Psoas muscle (tissue), 8 donors: ENCODE results near the gene FOXP4. TPM values are rescaled to one million over a fixed set of nuclear protein-coding genes. Genes with fewer than 3 reads are reported as not detected.

Experiments used
- ATAC-seq, 4 donors: fragments of 200-7000 bp; cut with Tn5 transposase; one replicate each; pipeline ENCODE4 v1.9.1; 2020; ENCODE audit warnings: moderate library complexity in 3 of 4, mild to moderate bottlenecking in 2 of 4
- DNase-seq, 2 donors: peaks; one replicate each; pipeline ENCODE4 v3.0.0-alpha.2; 2020
- H3K27ac ChIP-seq: fragments of 200-600 bp; one replicate; pipeline ENCODE4 v1.8.0; 2022
- H3K27me3 ChIP-seq, 3 donors: fragments of 200-600 bp in 1 of 3; one replicate each; pipeline versions ENCODE4 v1.6.1 to v1.8.0; 2013 to 2022; ENCODE audit warnings: low read length in 2 of 3, mild to moderate bottlenecking in 2 of 3, moderate library complexity in 1 of 3; ENCODE audit not compliant: insufficient read depth in 3 of 3
- H3K36me3 ChIP-seq, 2 donors: fragments of 200-600 bp in 1 of 2; one replicate each; pipeline versions ENCODE4 v1.6.1 to v1.8.0; 2013 to 2022; ENCODE audit warnings: low read depth in 1 of 2, mild to moderate bottlenecking in 1 of 2, moderate library complexity in 1 of 2; ENCODE audit not compliant: insufficient read depth in 1 of 2
- H3K4me1 ChIP-seq: fragments of 200-600 bp; one replicate; pipeline ENCODE4 v1.8.0; 2022
- H3K4me3 ChIP-seq: fragments of 200-600 bp; one replicate; pipeline ENCODE4 v1.8.0; 2022; ENCODE audit warnings: mild to moderate bottlenecking
- H3K9me3 ChIP-seq: fragments of 200-600 bp; one replicate; pipeline ENCODE4 v1.8.0; 2022
- WGBS, 3 donors: extraction: QIAGEN DNeasy Blood & Tissue Kit; methylation state at CpG; one replicate each; pipeline versions ENCODE4 v1.1.6 to v1.1.7; 2013; 5-methylcytosine and 5-hydroxymethylcytosine counted together
- intact Hi-C, 2 donors: fragments of 100-400 bp; cut with DNase I; formaldehyde crosslinking; loops; one replicate each; pipeline versions ENCODE4 v1.11.0 to v1.14.2; 2022
- polyA plus RNA-seq, 3 donors: library from polyadenylated mRNA; stranded (reverse); fragments of 200-250 nt; gene quantifications; one replicate each; pipeline ENCODE4 v1.2.3, GENCODE V29; 2013
- total RNA-seq, 4 donors: library from RNA; stranded (reverse); fragmentation: NEBNext Ultra II Directional in 2 of 4; extraction: Animal tissue kit (Norgen Biotek cat#: 25700) in 2 of 4; gene quantifications; one replicate each; pipeline versions ENCODE4 v1.2.1 to v1.2.4, GENCODE V29; 2021 to 2023
- TF ChIP-seq, protein P1 (sequence below): fragments of 200-600 bp; IDR thresholded peaks from one replicate; pipeline ENCODE4 v1.8.0; 2022; ENCODE audit warnings: antibody characterized with exemption
- donor health status: healthy with polysubstance abuse.
- donor health status: DM: no; HTN: no; CAD: no; lungs with moderate emphysema.
- donor health status: Bipolar disorder and iron deficiency.
- donor health status: healthy.
- donor health status: DM: yes; HTN: yes; CAD: no.
- donor health status: DM: no; HTN: no; CAD: no.
- donor health status: DM: no; HTN: no; CAD: no.
- donor health status: DM: yes; HTN: yes; CAD: no.

FOXP4 gene
- total and polyA plus RNA-seq, 7 donors: 4.6 to 12.2 (median 7.5) TPM

DNA sequence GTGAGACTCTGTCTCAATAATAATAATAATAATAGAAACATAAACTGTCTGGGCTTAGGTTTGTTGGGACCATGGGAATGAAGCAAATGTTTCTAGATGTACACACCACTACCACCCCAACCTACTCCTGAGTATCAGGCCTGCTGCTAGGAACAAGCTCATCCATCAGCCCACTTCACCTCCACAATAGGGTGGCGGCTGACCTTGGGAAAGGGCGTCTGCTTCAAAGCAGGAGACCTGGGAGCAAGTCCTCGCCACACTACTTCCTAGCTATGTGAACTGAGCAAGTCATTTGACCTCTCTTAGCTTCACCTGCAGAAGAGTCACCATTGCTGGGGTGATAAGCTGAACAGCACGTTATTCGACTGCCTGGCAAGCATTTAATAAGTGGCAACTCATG, 3.1 kb upstream of the FOXP4 start:
- ATAC-seq (no peak), DNase-seq (no peak)
- TF ChIP-seq, protein P1, sequence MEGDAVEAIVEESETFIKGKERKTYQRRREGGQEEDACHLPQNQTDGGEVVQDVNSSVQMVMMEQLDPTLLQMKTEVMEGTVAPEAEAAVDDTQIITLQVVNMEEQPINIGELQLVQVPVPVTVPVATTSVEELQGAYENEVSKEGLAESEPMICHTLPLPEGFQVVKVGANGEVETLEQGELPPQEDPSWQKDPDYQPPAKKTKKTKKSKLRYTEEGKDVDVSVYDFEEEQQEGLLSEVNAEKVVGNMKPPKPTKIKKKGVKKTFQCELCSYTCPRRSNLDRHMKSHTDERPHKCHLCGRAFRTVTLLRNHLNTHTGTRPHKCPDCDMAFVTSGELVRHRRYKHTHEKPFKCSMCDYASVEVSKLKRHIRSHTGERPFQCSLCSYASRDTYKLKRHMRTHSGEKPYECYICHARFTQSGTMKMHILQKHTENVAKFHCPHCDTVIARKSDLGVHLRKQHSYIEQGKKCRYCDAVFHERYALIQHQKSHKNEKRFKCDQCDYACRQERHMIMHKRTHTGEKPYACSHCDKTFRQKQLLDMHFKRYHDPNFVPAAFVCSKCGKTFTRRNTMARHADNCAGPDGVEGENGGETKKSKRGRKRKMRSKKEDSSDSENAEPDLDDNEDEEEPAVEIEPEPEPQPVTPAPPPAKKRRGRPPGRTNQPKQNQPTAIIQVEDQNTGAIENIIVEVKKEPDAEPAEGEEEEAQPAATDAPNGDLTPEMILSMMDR: no peak
- H3K27me3 ChIP-seq: no peaks in the 10 kb centered on the region
- H3K27ac ChIP-seq: no peak overlapping the region
- no peaks in the 10 kb centered on the region for H3K9me3 ChIP-seq
- WGBS, 3 donors: 90 to 91% (median 91%) methylated on average over 5 of the region's 5 CpGs
- peaks cover 11% of the 10 kb centered on the region for H3K4me1 ChIP-seq
- intact Hi-C loops: no loop called here
- H3K36me3 ChIP-seq: no peaks in the 10 kb centered on the region
- no peak overlapping the region for H3K4me3 ChIP-seq

DNA sequence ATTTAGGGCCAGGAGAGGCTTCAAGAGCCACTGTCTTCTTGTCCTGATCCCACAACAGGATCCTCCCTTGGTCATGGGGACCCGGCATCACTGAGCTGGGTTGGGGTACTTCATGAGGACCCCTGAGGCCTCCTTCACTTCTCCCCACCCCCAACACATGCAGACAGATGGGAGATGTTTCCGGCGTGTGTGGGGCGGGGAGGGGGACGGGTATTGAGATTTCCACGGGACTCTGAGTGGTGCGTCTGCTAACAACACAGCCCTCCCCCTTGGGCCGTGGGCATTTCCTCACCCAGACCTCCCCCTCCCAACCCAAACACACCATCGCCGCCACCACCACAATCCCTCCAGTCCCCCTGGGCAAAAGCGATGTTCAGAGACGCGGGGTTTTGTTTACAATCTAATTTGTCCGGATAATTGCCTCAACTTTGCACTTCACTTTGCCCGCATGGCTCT, 906 bp upstream of the FOXP4 start:
- 23 to 25% (median 24%) methylated on average over 15 of the region's 15 CpGs for whole genome bisulfite sequencing, 3 donors
- no peak for ATAC-seq
- Histone ChIP-seq H3K27ac (no peak overlapping the region), H3K27me3 (no peaks in the 10 kb centered on the region), H3K4me1 (peaks cover 18% of the 10 kb centered on the region), H3K36me3 (no peaks in the 10 kb centered on the region), H3K4me3 (peak overlapping the region; percentile 82), H3K9me3 (no peaks in the 10 kb centered on the region)
- no peak for DNase-seq
- TF ChIP-seq, protein P1: no peak
- intact Hi-C loops: no loop called here

DNA sequence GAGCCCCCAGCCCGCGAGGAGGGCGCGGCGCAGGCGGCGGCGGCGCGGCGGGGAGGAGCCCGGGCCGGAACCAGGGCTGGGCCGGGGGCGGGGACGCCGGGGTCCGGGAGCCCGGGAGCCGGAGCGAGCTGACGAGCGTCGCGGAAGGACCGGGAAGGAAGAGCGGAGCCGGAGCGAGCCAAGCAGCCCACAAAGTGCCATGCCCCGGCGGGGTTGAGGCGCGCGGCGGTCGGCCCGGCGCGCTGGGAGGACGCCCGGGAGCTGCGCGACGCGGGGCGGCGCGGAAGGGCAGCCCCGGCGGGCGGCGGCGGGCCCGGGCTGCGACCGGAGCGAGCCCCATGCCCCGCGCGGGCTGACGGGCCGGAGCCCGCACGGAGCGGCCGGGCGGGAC, 289 bp downstream of the FOXP4 start:
- H3K4me3 ChIP-seq: peak overlapping the region; percentile 82
- intact Hi-C loops: no loop called here
- no peak for DNase-seq
- peak overlapping the region; percentile 79 for H3K27ac ChIP-seq
- ATAC-seq: peak; percentile 23 to 33 (median 24)
- peaks cover 23% of the 10 kb centered on the region for H3K4me1 ChIP-seq
- H3K9me3 ChIP-seq: no peaks in the 10 kb centered on the region
- no peaks in the 10 kb centered on the region for H3K27me3 ChIP-seq
- 0 to 2% (median 1%) methylated on average over 1 to 67 of the region's 67 CpGs for WGBS, 3 donors
- H3K36me3 ChIP-seq: peaks cover 0 to 5% of the 10 kb centered on the region in 2 donors
- TF ChIP-seq, protein P1: no peak

DNA sequence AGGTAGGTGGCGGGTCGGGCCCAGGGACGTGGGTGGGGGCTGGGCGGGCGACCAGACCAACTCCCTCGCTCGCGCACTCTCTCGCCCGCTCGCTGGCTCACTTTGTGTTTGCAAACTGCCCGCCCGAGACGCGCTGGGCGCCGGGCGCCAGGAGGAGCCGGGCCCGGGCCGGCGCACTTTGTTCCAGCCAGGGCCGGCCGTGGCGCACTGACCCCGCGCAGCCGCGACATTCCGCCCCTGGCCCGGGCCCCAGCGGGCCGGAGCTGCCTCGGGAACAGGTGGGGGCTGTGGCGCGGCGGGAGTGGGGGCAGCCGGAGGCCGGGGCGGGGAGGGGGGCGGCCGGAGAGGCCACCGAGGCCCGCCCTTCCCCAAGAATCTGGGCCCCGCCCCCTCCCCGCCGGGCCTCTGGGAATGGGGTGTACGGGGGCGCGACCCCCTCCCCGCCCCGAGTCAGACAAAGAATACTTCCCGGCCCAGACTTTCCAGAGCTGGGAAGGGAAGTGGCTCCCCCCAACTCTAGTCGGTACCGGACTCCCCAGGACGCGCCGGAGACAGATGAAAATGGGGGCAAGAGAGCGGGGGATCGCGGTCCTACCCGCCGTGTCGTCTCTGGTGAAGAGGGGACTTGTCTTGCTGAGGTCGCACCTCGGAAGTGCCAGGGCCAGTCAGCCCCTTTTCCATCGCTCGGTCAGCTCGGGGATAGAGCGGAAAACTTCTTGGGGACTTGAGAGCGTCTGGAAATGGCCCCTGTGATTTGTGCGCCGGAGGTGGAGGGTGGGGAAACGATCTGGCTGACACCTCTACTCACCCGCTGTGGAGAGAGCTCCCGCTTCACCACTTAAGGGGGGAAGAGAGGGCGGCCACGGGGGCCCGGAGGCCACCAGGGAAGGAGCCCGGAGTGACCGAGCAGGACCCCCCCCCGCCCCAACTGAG, 951 bp downstream of the FOXP4 start:
- Histone ChIP-seq H3K36me3 (peaks cover 0 to 7% of the 10 kb centered on the region in 2 donors), H3K4me3 (peak overlapping the region; percentile 82), H3K27me3 (no peaks in the 10 kb centered on the region), H3K27ac (peak overlapping the region; percentile 79), H3K4me1 (peaks cover 23% of the 10 kb centered on the region), H3K9me3 (no peaks in the 10 kb centered on the region)
- intact Hi-C loops: no loop called here
- TF ChIP-seq, protein P1: no peak
- ATAC-seq (peak; percentile 34 to 77 (median 74)), DNase-seq (peak; percentile 49 to 72)
- 1 to 2% (median 1%) methylated on average over 42 to 82 of the region's 82 CpGs for WGBS, 3 donors
